Measurements from ENCODE around the gene PLSCR4.

The PLSCR4 gene

DNA sequence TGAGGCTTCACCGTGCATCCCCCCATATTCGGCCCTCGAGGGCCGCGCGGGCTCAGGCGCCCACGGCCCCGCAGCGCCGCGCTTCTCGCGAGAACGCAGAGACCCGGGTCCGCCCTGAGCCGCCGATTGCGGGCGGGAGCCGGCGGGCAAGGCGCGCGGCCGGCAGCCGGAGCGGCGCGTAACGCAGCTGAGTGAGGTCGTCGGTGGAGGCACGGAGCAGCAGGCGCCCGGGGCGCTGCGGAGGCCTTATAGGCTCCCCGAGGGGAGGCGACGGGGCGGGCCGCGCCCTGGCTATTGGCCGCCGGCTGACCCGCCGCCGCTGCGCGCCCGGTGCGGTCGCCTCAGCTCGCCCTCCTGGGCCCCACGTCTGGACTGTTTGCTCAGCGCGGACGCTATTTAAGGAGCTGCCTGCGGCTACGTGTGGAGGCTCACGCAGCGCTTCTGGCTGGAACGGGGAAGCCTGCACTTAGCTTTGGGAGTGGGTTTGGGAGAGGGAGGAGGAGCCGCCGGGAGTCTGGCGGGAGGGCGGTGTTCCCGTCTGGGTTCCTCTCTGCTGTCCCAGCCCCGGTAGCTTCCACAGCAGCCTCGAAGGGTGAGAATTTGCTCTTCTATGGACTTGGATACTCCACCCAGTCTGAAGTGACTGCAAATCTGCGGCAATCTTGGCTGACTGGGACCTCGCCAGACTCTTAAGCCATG lies 89.8 kb downstream of the PLSCR4 start, which contains the start of gene PLOD2:
Gene PLOD2, minus strand, starts transcription at position 221 of the 699 bp plus-strand sequence. Its CDS starts 195 bp downstream, at position 26.
- Histone ChIP-seq H3K36me3 (ENCODE audit: insufficient read depth, low read length) (peaks cover 16% of the 10 kb centered on the region; the same call in 1 of the 2 replicates), H2AFZ (ENCODE audit: low read length, unreplicated experiment) (peak within 1 kb of the TSS; percentile 30), H3K4me1 (ENCODE audit: control insufficient read depth, insufficient read depth, low read length, unreplicated experiment) (peaks cover 44% of the 10 kb centered on the region), H3K27me3 (ENCODE audit: insufficient read depth, low read length) (no peaks in the 10 kb centered on the region), H3K79me2 (ENCODE audit: control insufficient read depth, insufficient read depth, low read length, unreplicated experiment) (peaks cover 73% of the 10 kb centered on the region), H3K27ac (ENCODE audit: low read depth, low read length) (peak within 1 kb of the TSS; percentile 97), H3K4me3 (ENCODE audit: low read depth, low read length) (peak within 1 kb of the TSS; percentile 91)

DNA sequence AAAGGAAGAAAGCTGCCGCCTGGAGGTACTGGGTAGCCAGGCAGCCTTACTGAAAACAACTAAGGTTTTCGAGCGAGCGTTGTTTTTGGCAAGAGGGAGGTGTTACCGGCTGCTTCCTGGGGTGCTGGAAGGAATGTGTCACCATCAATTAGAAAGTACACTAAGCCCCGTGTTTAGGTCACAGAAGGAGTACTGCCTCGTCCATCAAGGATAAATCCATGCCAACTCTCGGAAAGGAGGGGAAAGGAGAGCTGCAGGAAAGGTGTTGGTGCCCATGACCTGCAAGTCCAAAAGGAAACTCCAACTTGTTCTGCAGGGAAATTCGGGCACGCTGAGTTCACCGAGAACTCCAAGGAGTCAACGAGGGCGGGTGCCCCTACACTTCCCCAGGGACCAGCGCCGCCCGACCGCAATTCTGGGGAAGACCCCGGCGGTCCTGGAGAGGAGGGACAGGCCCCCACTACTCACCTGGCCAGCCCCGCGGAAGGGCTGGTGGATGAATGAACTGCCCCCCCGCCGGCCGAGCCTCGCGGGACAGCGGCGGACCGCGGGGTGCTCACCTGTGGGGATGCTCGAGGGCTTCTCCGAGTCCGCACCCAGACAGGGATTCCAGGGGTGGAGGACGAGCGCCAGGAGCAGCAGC lies 90.5 kb downstream of the PLSCR4 start:
- H2AFZ ChIP-seq (ENCODE audit: low read length, unreplicated experiment): peak overlapping the region; percentile 30

DNA sequence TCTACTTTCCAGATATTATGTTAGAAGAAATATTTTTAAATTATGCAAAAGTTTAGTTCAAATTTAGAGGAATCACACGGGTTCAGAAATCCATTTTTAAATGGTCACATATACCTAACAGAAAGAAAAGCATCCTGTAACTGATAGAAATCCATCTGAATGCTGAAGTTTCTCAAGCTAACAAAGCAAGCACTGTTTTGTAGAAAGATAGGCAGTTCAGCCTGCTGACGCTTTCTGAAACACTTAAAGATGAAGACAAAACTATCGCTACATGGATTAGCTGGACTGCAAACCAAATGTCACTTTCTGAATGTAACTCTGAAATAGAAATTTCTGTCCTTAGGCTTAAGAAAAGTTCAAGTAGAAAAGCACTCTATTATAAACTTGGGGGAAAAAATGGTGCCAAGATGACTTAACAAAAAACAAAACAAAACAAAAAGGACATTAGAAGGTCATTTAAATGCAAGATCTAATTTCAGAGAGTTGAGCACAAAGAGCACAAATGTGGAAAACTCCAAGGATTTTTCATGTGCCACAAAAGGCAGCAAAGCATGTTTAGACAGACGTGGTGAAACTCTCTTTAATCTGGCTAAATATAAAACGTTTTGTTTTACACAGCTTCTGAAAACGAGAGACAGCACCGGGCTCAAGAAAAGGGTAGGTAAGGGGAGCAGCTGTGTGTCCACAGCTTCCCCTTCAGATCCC lies 91.1 kb downstream of the PLSCR4 start:
- H3K4me3 ChIP-seq (ENCODE audit: low read depth, low read length): peak overlapping the region; percentile 91
- H2AFZ ChIP-seq (ENCODE audit: low read length, unreplicated experiment): no peak overlapping the region
- peak overlapping the region; percentile 97 for H3K27ac ChIP-seq (ENCODE audit: low read depth, low read length)
- peaks cover 85% of the 10 kb centered on the region for H3K79me2 ChIP-seq (ENCODE audit: control insufficient read depth, insufficient read depth, low read length, unreplicated experiment)
- no peaks in the 10 kb centered on the region for H3K27me3 ChIP-seq (ENCODE audit: insufficient read depth, low read length)
- H3K4me1 ChIP-seq (ENCODE audit: control insufficient read depth, insufficient read depth, low read length, unreplicated experiment): peaks cover 36% of the 10 kb centered on the region
- peaks cover 19% of the 10 kb centered on the region; the same call in 1 of the 2 replicates for H3K36me3 ChIP-seq (ENCODE audit: insufficient read depth, low read length)

More for the DNA sequence above, 90.5 kb downstream of the PLSCR4 start:
- H3K27me3 ChIP-seq (ENCODE audit: insufficient read depth, low read length): no peaks in the 10 kb centered on the region
- peaks cover 42% of the 10 kb centered on the region for H3K4me1 ChIP-seq (ENCODE audit: control insufficient read depth, insufficient read depth, low read length, unreplicated experiment)
- peaks cover 19% of the 10 kb centered on the region; the same call in 1 of the 2 replicates for H3K36me3 ChIP-seq (ENCODE audit: insufficient read depth, low read length)
- peak overlapping the region; percentile 91 for H3K4me3 ChIP-seq (ENCODE audit: low read depth, low read length)
- H3K27ac ChIP-seq (ENCODE audit: low read depth, low read length): peak overlapping the region; percentile 97
- H3K79me2 ChIP-seq (ENCODE audit: control insufficient read depth, insufficient read depth, low read length, unreplicated experiment): peaks cover 79% of the 10 kb centered on the region

DNA sequence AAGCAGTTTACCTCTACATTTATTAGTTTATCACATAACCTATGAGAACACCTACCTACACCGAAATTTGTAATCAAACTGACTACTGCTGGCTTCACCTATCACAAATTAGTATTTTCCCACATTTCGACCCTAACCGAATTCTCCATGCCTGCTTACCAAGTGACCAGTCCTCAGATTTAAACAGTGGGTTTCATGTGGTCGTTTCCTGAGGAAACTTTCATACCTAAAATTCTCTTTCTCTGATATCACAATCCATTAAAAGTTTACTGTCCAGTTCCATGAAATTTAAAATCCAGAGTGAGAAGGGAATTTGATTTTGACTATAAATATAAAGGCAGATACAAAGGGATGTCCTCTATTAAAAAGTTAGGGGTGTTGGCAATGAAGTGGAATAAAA lies 91.9 kb downstream of the PLSCR4 start:
- H3K36me3 ChIP-seq (ENCODE audit: insufficient read depth, low read length): peaks cover 19% of the 10 kb centered on the region
- peaks cover 33% of the 10 kb centered on the region for H3K4me1 ChIP-seq (ENCODE audit: control insufficient read depth, insufficient read depth, low read length, unreplicated experiment)
- no peak overlapping the region for H2AFZ ChIP-seq (ENCODE audit: low read length, unreplicated experiment)
- H3K4me3 ChIP-seq (ENCODE audit: low read depth, low read length): peak overlapping the region; percentile 91
- no peaks in the 10 kb centered on the region for H3K27me3 ChIP-seq (ENCODE audit: insufficient read depth, low read length)
- peak overlapping the region; percentile 97 for H3K27ac ChIP-seq (ENCODE audit: low read depth, low read length)
- peaks cover 91% of the 10 kb centered on the region for H3K79me2 ChIP-seq (ENCODE audit: control insufficient read depth, insufficient read depth, low read length, unreplicated experiment)

DNA sequence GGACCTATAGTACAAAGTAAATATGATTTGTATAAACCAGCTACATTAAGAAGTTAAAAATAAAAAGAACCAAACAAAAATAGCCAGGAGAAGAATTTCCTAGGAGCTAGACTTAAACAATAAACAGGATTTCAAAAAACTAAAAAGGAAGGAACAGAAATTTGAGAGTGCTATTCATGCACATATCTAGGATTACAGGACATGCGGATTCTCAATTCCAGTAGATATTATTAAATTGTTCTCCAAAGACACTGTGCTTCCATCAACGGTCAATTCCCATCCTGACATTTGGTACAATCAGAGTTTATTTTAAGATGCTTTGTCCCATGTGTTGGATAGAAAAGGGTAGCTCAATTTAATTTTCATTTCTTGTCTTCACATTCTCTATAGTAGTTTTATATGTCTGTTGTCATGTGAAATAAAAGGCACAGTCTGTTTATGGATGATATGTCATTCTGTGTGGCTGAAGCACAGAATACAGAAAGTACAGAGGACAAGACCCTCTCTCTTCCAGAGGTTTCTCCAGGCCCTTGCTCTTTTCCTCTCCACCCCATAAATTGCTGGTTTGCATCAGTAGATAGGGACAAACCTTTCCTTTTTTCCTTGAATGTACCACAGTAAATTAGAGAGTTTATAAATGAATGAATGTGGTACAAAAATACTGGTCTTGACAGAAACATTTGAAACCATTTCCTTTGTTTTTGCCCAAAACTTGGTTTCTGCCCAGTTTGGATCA lies 93.4 kb downstream of the PLSCR4 start:
- Histone ChIP-seq H3K27me3 (ENCODE audit: insufficient read depth, low read length) (no peaks in the 10 kb centered on the region), H3K4me1 (ENCODE audit: control insufficient read depth, insufficient read depth, low read length, unreplicated experiment) (peaks cover 33% of the 10 kb centered on the region), H3K27ac (ENCODE audit: low read depth, low read length) (peak overlapping the region; percentile 97), H3K4me3 (ENCODE audit: low read depth, low read length) (peak overlapping the region; percentile 91), H3K79me2 (ENCODE audit: control insufficient read depth, insufficient read depth, low read length, unreplicated experiment) (peaks cover 98% of the 10 kb centered on the region), H3K36me3 (ENCODE audit: insufficient read depth, low read length) (peaks cover 25% of the 10 kb centered on the region), H2AFZ (ENCODE audit: low read length, unreplicated experiment) (no peak overlapping the region)

DNA sequence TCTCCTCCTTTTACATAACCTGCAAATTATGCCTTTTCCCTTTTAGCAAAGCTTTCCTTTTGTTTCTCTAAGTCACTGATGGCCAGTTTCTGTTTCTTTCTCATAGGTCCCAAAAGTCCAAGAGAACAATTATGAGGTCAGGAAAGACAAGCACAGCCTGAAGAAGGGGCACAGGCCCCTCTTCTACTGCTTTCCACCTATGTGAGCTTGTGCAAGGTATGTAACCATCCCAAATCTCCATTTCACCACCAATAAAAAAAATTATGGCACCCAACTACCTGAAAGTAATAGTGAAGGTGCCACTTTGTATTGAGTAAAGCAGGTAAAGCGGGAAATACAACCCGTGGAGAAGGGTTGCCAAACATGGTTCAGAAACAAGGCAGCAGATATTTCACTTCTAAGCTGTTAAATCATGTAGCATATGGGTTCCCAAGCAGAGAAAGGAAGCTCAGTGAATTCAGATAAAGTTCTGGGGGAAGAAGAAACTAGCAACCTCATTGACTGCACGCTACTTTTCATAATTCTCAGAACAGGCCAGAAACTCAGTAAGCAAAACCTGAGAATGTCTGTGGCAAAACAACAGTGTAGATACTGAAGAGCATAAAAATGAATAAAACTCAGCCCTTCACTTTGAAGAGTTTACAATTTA lies 94.1 kb downstream of the PLSCR4 start:
- Histone ChIP-seq H3K4me3 (ENCODE audit: low read depth, low read length) (peak overlapping the region; percentile 91), H2AFZ (ENCODE audit: low read length, unreplicated experiment) (no peak overlapping the region), H3K27ac (ENCODE audit: low read depth, low read length) (peak overlapping the region; percentile 97), H3K36me3 (ENCODE audit: insufficient read depth, low read length) (peaks cover 28% of the 10 kb centered on the region), H3K79me2 (ENCODE audit: control insufficient read depth, insufficient read depth, low read length, unreplicated experiment) (peaks cover 98% of the 10 kb centered on the region), H3K4me1 (ENCODE audit: control insufficient read depth, insufficient read depth, low read length, unreplicated experiment) (peaks cover 29% of the 10 kb centered on the region), H3K27me3 (ENCODE audit: insufficient read depth, low read length) (no peaks in the 10 kb centered on the region)

DNA sequence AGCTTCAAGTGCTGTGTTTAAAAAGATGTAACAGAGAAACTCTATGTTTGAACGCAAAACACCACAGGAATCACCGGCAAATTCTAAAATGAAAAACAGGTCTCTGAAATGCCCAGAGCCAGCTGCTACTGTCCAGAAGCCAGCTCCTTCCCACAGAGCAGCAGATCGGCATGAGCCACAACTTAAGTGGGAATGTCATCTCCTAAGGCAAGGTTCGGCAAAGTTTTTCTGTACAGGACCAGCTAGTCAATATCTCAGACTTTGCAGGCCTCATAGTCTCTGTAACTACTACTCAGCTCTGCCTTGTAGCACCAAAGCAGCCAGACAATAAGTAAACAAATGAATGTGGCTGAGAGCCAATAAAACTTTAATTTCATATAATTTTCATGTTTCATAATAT lies 94.8 kb downstream of the PLSCR4 start:
- Histone ChIP-seq H2AFZ (ENCODE audit: low read length, unreplicated experiment) (no peak overlapping the region), H3K27ac (ENCODE audit: low read depth, low read length) (peak overlapping the region; percentile 33), H3K79me2 (ENCODE audit: control insufficient read depth, insufficient read depth, low read length, unreplicated experiment) (peaks cover 97% of the 10 kb centered on the region), H3K4me1 (ENCODE audit: control insufficient read depth, insufficient read depth, low read length, unreplicated experiment) (peaks cover 29% of the 10 kb centered on the region), H3K27me3 (ENCODE audit: insufficient read depth, low read length) (no peaks in the 10 kb centered on the region), H3K36me3 (ENCODE audit: insufficient read depth, low read length) (peaks cover 35% of the 10 kb centered on the region), H3K4me3 (ENCODE audit: low read depth, low read length) (peak overlapping the region; percentile 91)

DNA sequence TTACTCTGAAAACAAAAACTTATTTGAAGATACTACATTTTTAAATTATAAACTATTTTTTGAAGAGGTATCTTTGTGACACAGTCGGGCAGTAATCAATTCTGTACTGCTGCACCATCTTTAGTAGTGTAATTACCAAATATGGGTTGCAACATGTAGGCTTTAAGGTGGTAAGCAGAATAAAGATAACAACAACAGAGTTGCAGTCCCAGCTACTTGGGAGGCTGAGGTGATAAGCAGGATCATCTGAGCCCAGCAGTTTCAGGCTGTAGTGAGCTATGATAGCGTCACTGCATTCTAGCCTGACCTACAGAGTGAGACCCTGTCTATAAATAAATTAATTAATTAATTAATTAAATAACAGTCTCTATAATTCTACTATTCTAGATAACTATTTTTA lies 95.9 kb downstream of the PLSCR4 start:
- H3K79me2 ChIP-seq (ENCODE audit: control insufficient read depth, insufficient read depth, low read length, unreplicated experiment): peaks cover 97% of the 10 kb centered on the region
- peaks cover 34% of the 10 kb centered on the region for H3K4me1 ChIP-seq (ENCODE audit: control insufficient read depth, insufficient read depth, low read length, unreplicated experiment)
- H3K27me3 ChIP-seq (ENCODE audit: insufficient read depth, low read length): no peaks in the 10 kb centered on the region
- H2AFZ ChIP-seq (ENCODE audit: low read length, unreplicated experiment): no peak overlapping the region
- no peak overlapping the region for H3K27ac ChIP-seq (ENCODE audit: low read depth, low read length)
- no peak overlapping the region for H3K4me3 ChIP-seq (ENCODE audit: low read depth, low read length)
- peaks cover 36% of the 10 kb centered on the region for H3K36me3 ChIP-seq (ENCODE audit: insufficient read depth, low read length)

DNA sequence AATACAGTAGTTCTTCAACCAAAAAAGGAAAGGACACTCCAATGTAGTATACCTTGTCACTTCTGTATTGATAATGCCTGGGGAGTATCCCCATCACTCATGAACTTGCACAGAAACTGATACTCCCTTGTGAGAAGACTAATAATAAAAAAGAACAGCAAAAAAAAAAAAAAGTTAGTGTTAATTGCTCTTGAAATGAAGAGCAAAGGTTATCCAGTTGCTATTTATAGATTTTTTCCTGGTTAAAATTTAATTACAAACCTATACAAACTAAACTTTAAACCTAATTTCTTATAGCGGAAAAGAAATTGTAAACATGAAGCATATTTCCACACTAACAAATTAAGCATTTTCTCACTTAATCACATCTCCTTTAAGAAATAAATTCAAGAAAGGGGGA lies 96.6 kb downstream of the PLSCR4 start:
- H3K27me3 ChIP-seq (ENCODE audit: insufficient read depth, low read length): no peaks in the 10 kb centered on the region
- peaks cover 97% of the 10 kb centered on the region for H3K79me2 ChIP-seq (ENCODE audit: control insufficient read depth, insufficient read depth, low read length, unreplicated experiment)
- no peak overlapping the region for H2AFZ ChIP-seq (ENCODE audit: low read length, unreplicated experiment)
- no peak overlapping the region; the same call in 1 of the 2 replicates for H3K4me3 ChIP-seq (ENCODE audit: low read depth, low read length)
- H3K36me3 ChIP-seq (ENCODE audit: insufficient read depth, low read length): peaks cover 32% of the 10 kb centered on the region
- H3K4me1 ChIP-seq (ENCODE audit: control insufficient read depth, insufficient read depth, low read length, unreplicated experiment): peaks cover 39% of the 10 kb centered on the region
- H3K27ac ChIP-seq (ENCODE audit: low read depth, low read length): no peak overlapping the region

DNA sequence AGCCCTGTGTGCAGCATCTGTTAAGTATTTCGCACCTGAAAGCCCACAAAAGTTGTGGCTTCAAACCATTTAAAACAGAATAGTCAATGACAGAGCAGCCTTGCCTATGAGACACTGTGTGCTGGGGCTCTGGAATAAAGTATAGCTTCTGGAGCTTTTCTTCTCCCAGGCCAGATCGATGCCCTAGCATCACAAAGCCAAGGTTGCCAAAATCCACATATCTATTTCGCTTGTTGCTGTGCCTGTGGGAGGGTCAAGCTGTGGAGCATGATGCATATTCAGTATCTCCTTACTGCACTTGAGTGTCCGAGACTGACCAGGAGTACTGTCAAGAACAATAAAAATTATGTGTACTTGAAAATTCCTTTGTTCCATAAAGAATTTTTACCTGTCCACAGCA lies 97.5 kb downstream of the PLSCR4 start:
- Histone ChIP-seq H3K79me2 (ENCODE audit: control insufficient read depth, insufficient read depth, low read length, unreplicated experiment) (peaks cover 97% of the 10 kb centered on the region), H3K27me3 (ENCODE audit: insufficient read depth, low read length) (no peaks in the 10 kb centered on the region), H3K4me1 (ENCODE audit: control insufficient read depth, insufficient read depth, low read length, unreplicated experiment) (peaks cover 46% of the 10 kb centered on the region)

More for the DNA sequence above, 97.5 kb downstream of the PLSCR4 start:
- Histone ChIP-seq H3K36me3 (ENCODE audit: insufficient read depth, low read length) (peaks cover 26% of the 10 kb centered on the region), H2AFZ (ENCODE audit: low read length, unreplicated experiment) (no peak overlapping the region), H3K27ac (ENCODE audit: low read depth, low read length) (no peak overlapping the region), H3K4me3 (ENCODE audit: low read depth, low read length) (no peak overlapping the region)

Measured in ACC112 (cell line).